GM23338 (cell line): ENCODE measurements around the gene SMC4. TPM values are rescaled to one million over a fixed set of nuclear protein-coding genes. Genes with fewer than 3 reads are reported as not detected.

Experiments
- ATAC-seq: fragments of 200-7000 bp; cut with Tn5 transposase; 3 replicates; pipeline ENCODE4 v1.9.1; 2020
- DNase-seq: peaks from one replicate; pipeline ENCODE4 v3.0.0-alpha.2; 2015; ENCODE audit warnings: low spot score
- H2AFZ ChIP-seq: fragments of 200-600 bp; sonication (generic); 2 replicates; pipeline ENCODE4 v1.8.0; 2016; ENCODE audit warnings: antibody characterized with exemption, mild to moderate bottlenecking, moderate library complexity
- H3F3A ChIP-seq: fragments of 200-600 bp; sonication (generic); replicated peaks from 2 replicates; pipeline ENCODE4 v1.8.0; 2017; ENCODE audit warnings: antibody characterized with exemption, mixed run types, low read depth
- H3K27ac ChIP-seq: fragments of 200-600 bp; sonication (generic); 2 replicates; pipeline ENCODE4 v1.6.1; 2016; ENCODE audit warnings: low read depth
- H3K27me3 ChIP-seq: fragments of 200-600 bp; sonication (generic); 2 replicates; pipeline ENCODE4 v1.8.0; 2016; ENCODE audit warnings: mild to moderate bottlenecking, mixed run types, moderate library complexity; ENCODE audit not compliant: insufficient read depth
- H3K36me3 ChIP-seq: fragments of 200-600 bp; sonication (generic); 2 replicates; pipeline ENCODE4 v1.8.0; 2016; ENCODE audit warnings: mild to moderate bottlenecking; ENCODE audit not compliant: insufficient read depth
- H3K4me1 ChIP-seq: fragments of 200-600 bp; sonication (generic); 2 replicates; pipeline ENCODE4 v1.8.0; 2016; ENCODE audit warnings: mild to moderate bottlenecking, moderate library complexity; ENCODE audit not compliant: insufficient read depth
- H3K4me2 ChIP-seq: fragments of 200-600 bp; sonication (generic); 2 replicates; pipeline ENCODE4 v1.7.1; 2017; ENCODE audit warnings: mixed run types
- H3K4me3 ChIP-seq: fragments of 200-600 bp; sonication (generic); 2 replicates; pipeline ENCODE4 v1.6.1; 2016; ENCODE audit warnings: mixed run types
- H3K79me2 ChIP-seq: fragments of 200-600 bp; sonication (generic); replicated peaks from 2 replicates; pipeline ENCODE4 v1.8.0; 2017; ENCODE audit warnings: mild to moderate bottlenecking; ENCODE audit not compliant: insufficient read depth
- H3K9me2 ChIP-seq: fragments of 200-600 bp; sonication (generic); 2 replicates; pipeline ENCODE4 v1.8.0; 2017; ENCODE audit not compliant: insufficient read depth
- H4K20me1 ChIP-seq: fragments of 200-600 bp; sonication (generic); replicated peaks from 2 replicates; pipeline ENCODE4 v1.8.0; 2017; ENCODE audit warnings: mild to moderate bottlenecking; ENCODE audit not compliant: insufficient read depth
- H3K27ac Mint-ChIP-seq: 2 replicates; pipeline ENCODE4 v1.8.0; 2020; ENCODE audit warnings: inconsistent platforms, mild to moderate bottlenecking, moderate library complexity, mixed read lengths
- H3K27me3 Mint-ChIP-seq: 3 replicates; pipeline ENCODE4 v1.8.0; 2022; ENCODE audit warnings: low read depth, mild to moderate bottlenecking, moderate library complexity, mixed read lengths, inconsistent platforms; ENCODE audit not compliant: insufficient read depth, poor library complexity
- H3K36me3 Mint-ChIP-seq: 3 replicates; pipeline ENCODE4 v1.8.0; 2021; ENCODE audit warnings: low read depth, mild to moderate bottlenecking, inconsistent platforms, moderate library complexity, mixed read lengths
- H3K4me1 Mint-ChIP-seq: 3 replicates; pipeline ENCODE4 v1.8.0; 2020; ENCODE audit warnings: mild to moderate bottlenecking, inconsistent platforms, mixed read lengths
- H3K4me3 Mint-ChIP-seq: 3 replicates; pipeline ENCODE4 v1.8.0; 2021; ENCODE audit warnings: moderate library complexity, mild to moderate bottlenecking, inconsistent platforms, mixed read lengths
- H3K9me3 Mint-ChIP-seq: 3 replicates; pipeline ENCODE4 v1.8.0; 2020; ENCODE audit warnings: moderate library complexity, mild to moderate bottlenecking, inconsistent platforms, mixed read lengths
- CREB1 ChIP-seq: fragments of 250-450 bp; sonication (Bioruptor Pico); IDR thresholded peaks from 2 replicates; pipeline ENCODE4 v1.5.0; 2020; ENCODE audit warnings: low read depth, mild to moderate bottlenecking, moderate library complexity
- EZH2 ChIP-seq: fragments of 200-600 bp; sonication (generic); IDR thresholded peaks from one replicate; pipeline ENCODE4 v1.8.0; 2017; ENCODE audit warnings: antibody characterized with exemption, mild to moderate bottlenecking, low read depth; ENCODE audit not compliant: unreplicated experiment
- EZH2phosphoT487 ChIP-seq: fragments of 200-600 bp; sonication (generic); IDR thresholded peaks from one replicate; pipeline ENCODE4 v1.8.1; 2018; ENCODE audit warnings: antibody characterized with exemption; ENCODE audit not compliant: unreplicated experiment
- JUNB ChIP-seq: IDR thresholded peaks from one replicate; pipeline ENCODE4 v1.6.1; 2016; ENCODE audit warnings: antibody characterized with exemption; ENCODE audit not compliant: unreplicated experiment
- NANOG ChIP-seq: IDR thresholded peaks from 2 replicates; pipeline ENCODE4 v1.6.1; 2016; ENCODE audit warnings: antibody characterized with exemption, borderline replicate concordance
- POLR2AphosphoS5 ChIP-seq: IDR thresholded peaks from 2 replicates; pipeline ENCODE4 v1.6.1; 2016; ENCODE audit warnings: antibody characterized with exemption, low read depth
- STAT1 ChIP-seq: IDR thresholded peaks from one replicate; pipeline ENCODE4 v1.6.1; 2016; ENCODE audit warnings: antibody characterized with exemption; ENCODE audit not compliant: unreplicated experiment
- ZNF114 ChIP-seq: fragments of 250-450 bp; sonication (Bioruptor Pico); IDR thresholded peaks from 2 replicates; pipeline ENCODE4 v1.5.0; 2020; ENCODE audit warnings: mild to moderate bottlenecking, moderate library complexity
- ZNF331 ChIP-seq: fragments of 250-450 bp; sonication (Bioruptor Pico); IDR thresholded peaks from 2 replicates; pipeline ENCODE4 v1.5.0; 2020; ENCODE audit warnings: low read depth, mild to moderate bottlenecking, moderate library complexity
- polyA plus RNA-seq: library from polyadenylated mRNA; unstranded; fragments of >200 nt; fragmentation: Nextera tagmentation; extraction: Ambion mirVana; gene quantifications from 2 replicates; pipeline ENCODE4 v1.2.1, GENCODE V29; 2016
- total RNA-seq: library from RNA; depleted of rRNA; stranded (reverse); fragments of >200 nt; shearing (Covaris generic); gene quantifications from 2 replicates; pipeline ENCODE4 v1.2.3, GENCODE V29; 2014
- TF ChIP-seq, protein P1 (sequence below): fragments of 250-450 bp; sonication (Bioruptor Pico); IDR thresholded peaks from 2 replicates; pipeline ENCODE4 v1.5.0; 2020; ENCODE audit warnings: mild to moderate bottlenecking, moderate library complexity
- TF ChIP-seq, protein P2 (sequence below), 2 experiments: fragments of 200-600 bp in 1 of 2; sonication (generic) in 1 of 2; conservative IDR thresholded peaks; 2 replicates each; pipeline versions ENCODE4 v1.5.1 to v1.6.1; 2016 to 2017; ENCODE audit warnings: antibody characterized with exemption in 2 of 2, low read depth in 2 of 2, mild to moderate bottlenecking in 2 of 2, moderate library complexity in 1 of 2
- TF ChIP-seq, protein P3 (sequence below): IDR thresholded peaks from 2 replicates; pipeline ENCODE4 v1.6.1; 2016; ENCODE audit warnings: antibody characterized with exemption
- TF ChIP-seq, protein P4 (sequence below): IDR thresholded peaks from one replicate; pipeline ENCODE4 v1.6.1; 2018; ENCODE audit warnings: antibody characterized with exemption; ENCODE audit not compliant: unreplicated experiment

The SMC4 gene
- total and polyA plus RNA-seq, 2 experiments from 2014 or later, result 167 to 412 TPM

DNA sequence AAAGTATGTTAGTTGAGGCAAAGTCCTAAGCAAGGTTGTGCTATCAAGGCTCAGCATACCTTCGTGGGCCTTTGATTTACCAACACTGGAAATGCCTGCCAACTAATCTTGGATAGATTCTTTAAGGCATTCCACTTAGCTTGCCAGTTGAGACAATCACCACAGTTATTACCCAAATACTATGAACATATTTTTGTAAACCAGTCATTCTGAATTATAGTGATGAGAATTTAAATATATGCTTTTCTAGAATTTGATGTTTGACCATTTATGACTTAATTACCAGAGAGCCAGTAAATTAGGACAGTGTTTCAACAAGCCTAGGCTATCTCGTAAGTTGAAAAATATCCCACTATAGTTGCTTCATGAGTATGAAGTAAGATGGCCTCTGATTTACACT lies 34.6 kb downstream of the SMC4 start:
- H3K79me2 ChIP-seq, result peaks cover 55% of the 10 kb centered on the region
- H4K20me1 ChIP-seq, result peaks cover 30% of the 10 kb centered on the region
- no peak overlapping the region for H2AFZ ChIP-seq
- peaks cover 4% of the 10 kb centered on the region for H3K27me3 Mint-ChIP-seq
- no peaks in the 10 kb centered on the region for H3K9me3 Mint-ChIP-seq
- H3K4me2 ChIP-seq, result no peak overlapping the region
- ATAC-seq, result no peak
- peaks cover 76% of the 10 kb centered on the region for H3K36me3 ChIP-seq
- H3K9me2 ChIP-seq, result no peaks in the 10 kb centered on the region
- no peak for TF ChIP-seq EZH2phosphoT487
- TF ChIP-seq, protein P1, sequence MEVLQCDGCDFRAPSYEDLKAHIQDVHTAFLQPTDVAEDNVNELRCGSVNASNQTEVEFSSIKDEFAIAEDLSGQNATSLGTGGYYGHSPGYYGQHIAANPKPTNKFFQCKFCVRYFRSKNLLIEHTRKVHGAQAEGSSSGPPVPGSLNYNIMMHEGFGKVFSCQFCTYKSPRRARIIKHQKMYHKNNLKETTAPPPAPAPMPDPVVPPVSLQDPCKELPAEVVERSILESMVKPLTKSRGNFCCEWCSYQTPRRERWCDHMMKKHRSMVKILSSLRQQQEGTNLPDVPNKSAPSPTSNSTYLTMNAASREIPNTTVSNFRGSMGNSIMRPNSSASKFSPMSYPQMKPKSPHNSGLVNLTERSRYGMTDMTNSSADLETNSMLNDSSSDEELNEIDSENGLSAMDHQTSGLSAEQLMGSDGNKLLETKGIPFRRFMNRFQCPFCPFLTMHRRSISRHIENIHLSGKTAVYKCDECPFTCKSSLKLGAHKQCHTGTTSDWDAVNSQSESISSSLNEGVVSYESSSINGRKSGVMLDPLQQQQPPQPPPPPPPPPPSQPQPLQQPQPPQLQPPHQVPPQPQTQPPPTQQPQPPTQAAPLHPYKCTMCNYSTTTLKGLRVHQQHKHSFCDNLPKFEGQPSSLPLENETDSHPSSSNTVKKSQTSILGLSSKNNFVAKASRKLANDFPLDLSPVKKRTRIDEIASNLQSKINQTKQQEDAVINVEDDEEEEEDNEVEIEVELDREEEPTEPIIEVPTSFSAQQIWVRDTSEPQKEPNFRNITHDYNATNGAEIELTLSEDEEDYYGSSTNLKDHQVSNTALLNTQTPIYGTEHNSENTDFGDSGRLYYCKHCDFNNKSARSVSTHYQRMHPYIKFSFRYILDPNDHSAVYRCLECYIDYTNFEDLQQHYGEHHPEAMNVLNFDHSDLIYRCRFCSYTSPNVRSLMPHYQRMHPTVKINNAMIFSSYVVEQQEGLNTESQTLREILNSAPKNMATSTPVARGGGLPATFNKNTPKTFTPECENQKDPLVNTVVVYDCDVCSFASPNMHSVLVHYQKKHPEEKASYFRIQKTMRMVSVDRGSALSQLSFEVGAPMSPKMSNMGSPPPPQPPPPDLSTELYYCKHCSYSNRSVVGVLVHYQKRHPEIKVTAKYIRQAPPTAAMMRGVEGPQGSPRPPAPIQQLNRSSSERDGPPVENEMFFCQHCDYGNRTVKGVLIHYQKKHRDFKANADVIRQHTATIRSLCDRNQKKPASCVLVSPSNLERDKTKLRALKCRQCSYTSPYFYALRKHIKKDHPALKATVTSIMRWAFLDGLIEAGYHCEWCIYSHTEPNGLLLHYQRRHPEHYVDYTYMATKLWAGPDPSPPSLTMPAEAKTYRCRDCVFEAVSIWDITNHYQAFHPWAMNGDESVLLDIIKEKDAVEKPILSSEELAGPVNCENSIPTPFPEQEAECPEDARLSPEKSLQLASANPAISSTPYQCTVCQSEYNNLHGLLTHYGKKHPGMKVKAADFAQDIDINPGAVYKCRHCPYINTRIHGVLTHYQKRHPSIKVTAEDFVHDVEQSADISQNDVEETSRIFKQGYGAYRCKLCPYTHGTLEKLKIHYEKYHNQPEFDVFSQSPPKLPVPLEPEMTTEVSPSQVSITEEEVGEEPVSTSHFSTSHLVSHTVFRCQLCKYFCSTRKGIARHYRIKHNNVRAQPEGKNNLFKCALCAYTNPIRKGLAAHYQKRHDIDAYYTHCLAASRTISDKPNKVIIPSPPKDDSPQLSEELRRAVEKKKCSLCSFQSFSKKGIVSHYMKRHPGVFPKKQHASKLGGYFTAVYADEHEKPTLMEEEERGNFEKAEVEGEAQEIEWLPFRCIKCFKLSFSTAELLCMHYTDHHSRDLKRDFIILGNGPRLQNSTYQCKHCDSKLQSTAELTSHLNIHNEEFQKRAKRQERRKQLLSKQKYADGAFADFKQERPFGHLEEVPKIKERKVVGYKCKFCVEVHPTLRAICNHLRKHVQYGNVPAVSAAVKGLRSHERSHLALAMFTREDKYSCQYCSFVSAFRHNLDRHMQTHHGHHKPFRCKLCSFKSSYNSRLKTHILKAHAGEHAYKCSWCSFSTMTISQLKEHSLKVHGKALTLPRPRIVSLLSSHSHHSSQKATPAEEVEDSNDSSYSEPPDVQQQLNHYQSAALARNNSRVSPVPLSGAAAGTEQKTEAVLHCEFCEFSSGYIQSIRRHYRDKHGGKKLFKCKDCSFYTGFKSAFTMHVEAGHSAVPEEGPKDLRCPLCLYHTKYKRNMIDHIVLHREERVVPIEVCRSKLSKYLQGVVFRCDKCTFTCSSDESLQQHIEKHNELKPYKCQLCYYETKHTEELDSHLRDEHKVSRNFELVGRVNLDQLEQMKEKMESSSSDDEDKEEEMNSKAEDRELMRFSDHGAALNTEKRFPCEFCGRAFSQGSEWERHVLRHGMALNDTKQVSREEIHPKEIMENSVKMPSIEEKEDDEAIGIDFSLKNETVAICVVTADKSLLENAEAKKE (CRISPR knock-in tag), result no peak
- no peak for TF ChIP-seq JUNB
- TF ChIP-seq, protein P2, sequence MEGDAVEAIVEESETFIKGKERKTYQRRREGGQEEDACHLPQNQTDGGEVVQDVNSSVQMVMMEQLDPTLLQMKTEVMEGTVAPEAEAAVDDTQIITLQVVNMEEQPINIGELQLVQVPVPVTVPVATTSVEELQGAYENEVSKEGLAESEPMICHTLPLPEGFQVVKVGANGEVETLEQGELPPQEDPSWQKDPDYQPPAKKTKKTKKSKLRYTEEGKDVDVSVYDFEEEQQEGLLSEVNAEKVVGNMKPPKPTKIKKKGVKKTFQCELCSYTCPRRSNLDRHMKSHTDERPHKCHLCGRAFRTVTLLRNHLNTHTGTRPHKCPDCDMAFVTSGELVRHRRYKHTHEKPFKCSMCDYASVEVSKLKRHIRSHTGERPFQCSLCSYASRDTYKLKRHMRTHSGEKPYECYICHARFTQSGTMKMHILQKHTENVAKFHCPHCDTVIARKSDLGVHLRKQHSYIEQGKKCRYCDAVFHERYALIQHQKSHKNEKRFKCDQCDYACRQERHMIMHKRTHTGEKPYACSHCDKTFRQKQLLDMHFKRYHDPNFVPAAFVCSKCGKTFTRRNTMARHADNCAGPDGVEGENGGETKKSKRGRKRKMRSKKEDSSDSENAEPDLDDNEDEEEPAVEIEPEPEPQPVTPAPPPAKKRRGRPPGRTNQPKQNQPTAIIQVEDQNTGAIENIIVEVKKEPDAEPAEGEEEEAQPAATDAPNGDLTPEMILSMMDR (conservative IDR thresholded peaks at IDR 0.05; ENCODE audit: low read depth in 2 of 2), result no peak
- TF ChIP-seq CREB1 (CRISPR knock-in tag), result no peak
- TF ChIP-seq, protein P3, sequence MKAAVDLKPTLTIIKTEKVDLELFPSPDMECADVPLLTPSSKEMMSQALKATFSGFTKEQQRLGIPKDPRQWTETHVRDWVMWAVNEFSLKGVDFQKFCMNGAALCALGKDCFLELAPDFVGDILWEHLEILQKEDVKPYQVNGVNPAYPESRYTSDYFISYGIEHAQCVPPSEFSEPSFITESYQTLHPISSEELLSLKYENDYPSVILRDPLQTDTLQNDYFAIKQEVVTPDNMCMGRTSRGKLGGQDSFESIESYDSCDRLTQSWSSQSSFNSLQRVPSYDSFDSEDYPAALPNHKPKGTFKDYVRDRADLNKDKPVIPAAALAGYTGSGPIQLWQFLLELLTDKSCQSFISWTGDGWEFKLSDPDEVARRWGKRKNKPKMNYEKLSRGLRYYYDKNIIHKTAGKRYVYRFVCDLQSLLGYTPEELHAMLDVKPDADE, result no peak
- TF ChIP-seq NANOG, result no peak
- TF ChIP-seq, protein P4, sequence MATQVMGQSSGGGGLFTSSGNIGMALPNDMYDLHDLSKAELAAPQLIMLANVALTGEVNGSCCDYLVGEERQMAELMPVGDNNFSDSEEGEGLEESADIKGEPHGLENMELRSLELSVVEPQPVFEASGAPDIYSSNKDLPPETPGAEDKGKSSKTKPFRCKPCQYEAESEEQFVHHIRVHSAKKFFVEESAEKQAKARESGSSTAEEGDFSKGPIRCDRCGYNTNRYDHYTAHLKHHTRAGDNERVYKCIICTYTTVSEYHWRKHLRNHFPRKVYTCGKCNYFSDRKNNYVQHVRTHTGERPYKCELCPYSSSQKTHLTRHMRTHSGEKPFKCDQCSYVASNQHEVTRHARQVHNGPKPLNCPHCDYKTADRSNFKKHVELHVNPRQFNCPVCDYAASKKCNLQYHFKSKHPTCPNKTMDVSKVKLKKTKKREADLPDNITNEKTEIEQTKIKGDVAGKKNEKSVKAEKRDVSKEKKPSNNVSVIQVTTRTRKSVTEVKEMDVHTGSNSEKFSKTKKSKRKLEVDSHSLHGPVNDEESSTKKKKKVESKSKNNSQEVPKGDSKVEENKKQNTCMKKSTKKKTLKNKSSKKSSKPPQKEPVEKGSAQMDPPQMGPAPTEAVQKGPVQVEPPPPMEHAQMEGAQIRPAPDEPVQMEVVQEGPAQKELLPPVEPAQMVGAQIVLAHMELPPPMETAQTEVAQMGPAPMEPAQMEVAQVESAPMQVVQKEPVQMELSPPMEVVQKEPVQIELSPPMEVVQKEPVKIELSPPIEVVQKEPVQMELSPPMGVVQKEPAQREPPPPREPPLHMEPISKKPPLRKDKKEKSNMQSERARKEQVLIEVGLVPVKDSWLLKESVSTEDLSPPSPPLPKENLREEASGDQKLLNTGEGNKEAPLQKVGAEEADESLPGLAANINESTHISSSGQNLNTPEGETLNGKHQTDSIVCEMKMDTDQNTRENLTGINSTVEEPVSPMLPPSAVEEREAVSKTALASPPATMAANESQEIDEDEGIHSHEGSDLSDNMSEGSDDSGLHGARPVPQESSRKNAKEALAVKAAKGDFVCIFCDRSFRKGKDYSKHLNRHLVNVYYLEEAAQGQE, result no peak
- no peak for TF ChIP-seq ZNF331 (CRISPR knock-in tag)
- TF ChIP-seq EZH2, result no peak
- no peak for TF ChIP-seq POLR2AphosphoS5
- no peak for TF ChIP-seq STAT1
- TF ChIP-seq ZNF114 (CRISPR knock-in tag), result no peak
- H3K4me3 Mint-ChIP-seq, result no peak overlapping the region
- no peaks in the 10 kb centered on the region for H3K4me1 Mint-ChIP-seq
- H3K27me3 ChIP-seq, result no peaks in the 10 kb centered on the region
- no peak for DNase-seq
- H3F3A ChIP-seq, result no peaks in the 10 kb centered on the region
- no peaks in the 10 kb centered on the region for H3K4me1 ChIP-seq
- H3K4me3 ChIP-seq, result no peak overlapping the region
- H3K27ac Mint-ChIP-seq, result no peak overlapping the region
- H3K36me3 Mint-ChIP-seq, result peaks cover 77% of the 10 kb centered on the region
- H3K27ac ChIP-seq, result peak overlapping the region; percentile 1; the same call in 1 of the 2 replicates
